Type B pancreatic cell (in vitro differentiated cells): ENCODE data around the gene HCFC1. TPM values are rescaled to one million over a fixed set of nuclear protein-coding genes. Genes with fewer than 3 reads are reported as not detected.

ENCODE experiments used
- DNase-seq: peaks from one replicate; pipeline ENCODE4 v3.0.0; 2021; ENCODE audit warnings: mixed read lengths; ENCODE audit not compliant: unreplicated experiment; ENCODE audit errors: extremely low spot score
- H3K27ac Mint-ChIP-seq: 2 replicates; pipeline ENCODE4 v1.8.0; 2021; ENCODE audit warnings: mild to moderate bottlenecking, mixed read lengths
- H3K27me3 Mint-ChIP-seq: 2 replicates; pipeline ENCODE4 v1.8.0; 2021; ENCODE audit warnings: mixed read lengths
- H3K36me3 Mint-ChIP-seq: 2 replicates; pipeline ENCODE4 v1.8.0; 2021; ENCODE audit warnings: mixed read lengths
- H3K4me1 Mint-ChIP-seq: one replicate; pipeline ENCODE4 v1.8.0; 2021; ENCODE audit warnings: mixed read lengths; ENCODE audit not compliant: unreplicated experiment
- H3K4me3 Mint-ChIP-seq: 2 replicates; pipeline ENCODE4 v1.8.0; 2021; ENCODE audit warnings: mild to moderate bottlenecking, mixed read lengths
- H3K9me3 Mint-ChIP-seq: 2 replicates; pipeline ENCODE4 v1.8.0; 2021; ENCODE audit warnings: mixed read lengths
- total RNA-seq: library from RNA; stranded (reverse); gene quantifications from 2 replicates; pipeline ENCODE4 v1.2.1, GENCODE V29; 2021; ENCODE audit warnings: low replicate concordance
- TF ChIP-seq, protein P1 (sequence below): fragments of 200-600 bp; sonication (generic); conservative IDR thresholded peaks from 2 replicates; pipeline ENCODE4 v1.5.0; 2021; ENCODE audit warnings: antibody characterized with exemption, mild to moderate bottlenecking

HCFC1 gene
- total RNA-seq, 1 donor from 2014 or later, result 98.0 TPM

DNA sequence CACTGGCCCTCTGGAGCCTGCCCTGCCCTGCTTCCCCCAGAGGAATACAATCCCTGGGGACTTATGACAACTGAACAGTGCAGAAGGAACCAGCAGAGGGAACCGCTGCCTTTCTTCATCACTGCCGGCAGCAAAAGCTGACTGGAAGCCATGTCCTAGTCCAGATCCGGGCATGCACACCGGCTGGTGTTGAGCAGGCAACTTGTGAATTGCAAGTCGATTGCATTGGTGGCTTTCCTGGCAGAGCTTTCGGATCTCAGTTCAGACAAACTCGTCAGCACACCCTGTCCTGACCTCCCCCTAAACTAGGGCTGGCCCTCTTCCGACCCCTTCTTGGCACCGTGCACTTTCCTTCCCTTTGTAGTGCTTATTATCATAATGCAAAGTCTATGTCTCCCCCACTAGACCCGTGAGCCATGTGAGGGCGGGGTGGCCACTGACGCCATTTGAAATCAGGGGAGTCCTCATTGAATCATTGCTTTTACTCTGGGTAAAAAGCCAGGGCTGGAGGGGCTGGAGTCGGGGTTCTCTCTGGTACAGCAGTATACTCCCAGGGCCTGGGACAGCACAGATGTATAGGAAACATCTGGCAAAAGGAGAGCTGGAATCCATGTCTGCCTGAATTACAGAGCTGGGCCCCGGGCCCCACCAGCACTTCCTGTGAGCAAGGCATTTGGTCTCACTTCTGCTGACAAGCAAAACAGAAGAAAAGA, 47.3 kb downstream of the HCFC1 start:
- Mint-ChIP-seq H3K36me3 (no peaks in the 10 kb centered on the region), H3K4me3 (no peak overlapping the region), H3K4me1 (peaks cover 7% of the 10 kb centered on the region), H3K9me3 (no peaks in the 10 kb centered on the region), H3K27ac (no peak overlapping the region), H3K27me3 (no peaks in the 10 kb centered on the region)
- no peak for DNase-seq
- TF ChIP-seq, protein P1, sequence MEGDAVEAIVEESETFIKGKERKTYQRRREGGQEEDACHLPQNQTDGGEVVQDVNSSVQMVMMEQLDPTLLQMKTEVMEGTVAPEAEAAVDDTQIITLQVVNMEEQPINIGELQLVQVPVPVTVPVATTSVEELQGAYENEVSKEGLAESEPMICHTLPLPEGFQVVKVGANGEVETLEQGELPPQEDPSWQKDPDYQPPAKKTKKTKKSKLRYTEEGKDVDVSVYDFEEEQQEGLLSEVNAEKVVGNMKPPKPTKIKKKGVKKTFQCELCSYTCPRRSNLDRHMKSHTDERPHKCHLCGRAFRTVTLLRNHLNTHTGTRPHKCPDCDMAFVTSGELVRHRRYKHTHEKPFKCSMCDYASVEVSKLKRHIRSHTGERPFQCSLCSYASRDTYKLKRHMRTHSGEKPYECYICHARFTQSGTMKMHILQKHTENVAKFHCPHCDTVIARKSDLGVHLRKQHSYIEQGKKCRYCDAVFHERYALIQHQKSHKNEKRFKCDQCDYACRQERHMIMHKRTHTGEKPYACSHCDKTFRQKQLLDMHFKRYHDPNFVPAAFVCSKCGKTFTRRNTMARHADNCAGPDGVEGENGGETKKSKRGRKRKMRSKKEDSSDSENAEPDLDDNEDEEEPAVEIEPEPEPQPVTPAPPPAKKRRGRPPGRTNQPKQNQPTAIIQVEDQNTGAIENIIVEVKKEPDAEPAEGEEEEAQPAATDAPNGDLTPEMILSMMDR, result peak; percentile 51

DNA sequence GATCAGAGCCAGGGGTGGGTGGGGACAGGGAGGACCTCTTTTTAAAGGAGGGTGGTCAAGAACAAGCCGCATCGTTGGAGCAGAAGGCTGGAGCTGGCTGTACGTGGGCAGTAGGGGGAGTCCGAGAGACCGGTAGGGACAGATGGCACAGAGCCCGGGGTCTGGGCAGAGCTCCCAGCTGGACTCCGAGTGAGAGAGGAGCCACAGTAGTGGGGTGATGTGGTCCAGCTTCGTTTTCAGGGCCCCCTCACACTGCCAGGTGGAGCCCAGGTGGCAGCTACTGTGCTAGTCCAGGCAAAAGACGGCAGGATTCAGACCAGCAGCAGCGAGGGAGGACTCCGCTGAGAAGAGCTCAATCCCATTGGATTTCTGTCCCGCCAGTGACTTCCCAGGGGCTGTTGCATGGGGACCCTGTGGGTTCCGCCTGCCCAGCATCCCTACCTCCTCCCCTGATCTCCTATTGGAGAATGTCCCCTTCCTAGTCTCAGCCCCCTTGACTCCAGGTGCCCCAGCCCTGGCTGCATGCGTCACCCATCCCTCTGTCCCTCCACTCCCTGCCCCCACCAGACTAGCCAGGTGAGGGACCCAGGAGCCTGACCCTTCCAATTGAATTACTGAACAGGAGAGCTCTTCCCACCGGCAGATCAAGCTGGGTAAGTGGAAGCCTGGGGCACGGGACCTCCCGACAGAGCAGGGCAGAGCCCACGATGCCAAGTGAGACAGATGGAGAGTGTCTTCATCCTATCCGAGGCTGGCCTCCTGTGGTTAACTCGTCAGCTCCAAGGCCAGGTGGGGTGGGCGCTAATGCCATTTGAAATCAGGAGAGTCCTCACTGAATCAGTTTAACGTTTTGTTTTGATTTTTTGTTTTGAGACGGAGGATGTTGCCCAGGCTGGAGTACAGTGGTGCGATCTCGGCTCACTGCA, 48.4 kb downstream of the HCFC1 start:
- Mint-ChIP-seq H3K9me3 (no peaks in the 10 kb centered on the region), H3K36me3 (no peaks in the 10 kb centered on the region), H3K27me3 (no peaks in the 10 kb centered on the region), H3K4me1 (no peaks in the 10 kb centered on the region), H3K4me3 (no peak overlapping the region), H3K27ac (no peak overlapping the region)
- TF ChIP-seq, protein P1, result peak; percentile 40
- no peak for DNase-seq

DNA sequence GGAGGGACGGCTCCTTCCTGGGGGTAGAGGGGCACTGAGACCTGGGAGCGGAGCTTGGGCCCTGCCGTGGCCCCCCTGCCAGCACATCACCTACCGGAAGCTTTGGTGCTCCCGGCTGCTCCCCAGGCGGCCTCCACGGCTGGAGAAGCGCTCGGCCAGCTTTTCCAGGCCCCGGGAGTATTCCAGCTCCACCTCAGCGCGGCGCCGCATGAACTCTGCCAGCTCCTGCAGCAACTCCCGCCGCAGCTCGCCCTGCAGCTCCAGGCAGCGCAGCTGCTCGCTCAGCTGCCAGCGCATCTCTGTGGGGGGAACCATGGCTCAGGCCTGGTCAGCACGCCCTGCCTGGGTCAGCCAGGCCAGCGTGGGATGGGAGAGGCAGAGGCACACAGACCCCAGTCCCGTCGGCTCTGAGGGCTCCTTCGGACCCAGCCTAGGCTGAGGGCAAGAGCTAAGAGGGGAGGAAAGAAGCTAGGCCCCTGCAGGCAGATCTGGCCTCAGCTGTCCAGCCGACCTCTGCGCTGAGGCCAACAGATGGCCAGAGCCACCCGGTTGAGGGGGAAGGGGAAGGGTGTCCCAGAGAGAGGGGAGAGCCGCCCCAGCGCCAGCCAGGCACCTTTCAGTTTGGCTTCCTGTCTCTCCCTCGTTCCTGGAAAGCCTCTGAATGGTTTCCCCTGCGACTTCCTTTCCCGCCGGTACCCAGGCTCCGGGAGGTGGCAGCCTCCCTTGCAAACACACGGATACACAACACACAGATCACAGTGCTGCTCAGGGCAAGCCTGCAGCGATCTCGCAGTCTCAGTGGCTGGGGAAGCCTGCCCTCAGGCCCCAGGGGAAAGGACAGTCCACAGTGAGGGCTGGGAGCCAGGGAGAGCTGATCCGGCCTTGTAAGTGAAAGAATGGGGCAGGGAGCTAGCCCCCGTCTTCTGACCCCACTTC, 49.8 kb downstream of the HCFC1 start:
- DNase-seq, result no peak
- no peaks in the 10 kb centered on the region for H3K4me1 Mint-ChIP-seq
- no peaks in the 10 kb centered on the region for H3K36me3 Mint-ChIP-seq
- no peaks in the 10 kb centered on the region for H3K9me3 Mint-ChIP-seq
- no peak overlapping the region for H3K27ac Mint-ChIP-seq
- no peak overlapping the region for H3K4me3 Mint-ChIP-seq
- H3K27me3 Mint-ChIP-seq, result no peaks in the 10 kb centered on the region
- TF ChIP-seq, protein P1, result no peak

DNA sequence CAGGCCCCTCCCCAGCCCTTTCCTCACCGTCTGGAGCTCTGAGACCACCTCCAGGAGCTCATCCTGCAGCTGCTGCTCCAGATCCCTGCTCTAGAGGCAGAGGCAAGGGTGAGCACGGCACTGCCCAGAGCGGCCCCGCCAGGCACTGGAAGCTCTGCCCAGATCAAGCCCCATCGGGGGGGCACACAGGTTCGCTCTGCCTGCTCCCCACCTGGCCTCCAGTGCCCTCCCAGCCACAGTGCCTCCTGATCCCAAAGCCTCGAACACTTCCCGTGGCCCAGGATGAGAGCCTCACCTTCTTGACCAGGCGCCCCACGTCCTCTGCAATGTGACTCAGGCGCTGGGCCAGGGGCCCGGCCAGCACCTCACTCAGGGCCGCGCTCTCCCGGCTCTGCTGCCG, 50.5 kb downstream of the HCFC1 start:
- no peaks in the 10 kb centered on the region for H3K9me3 Mint-ChIP-seq
- H3K36me3 Mint-ChIP-seq, result no peaks in the 10 kb centered on the region
- DNase-seq, result no peak
- TF ChIP-seq, protein P1, result no peak
- no peak overlapping the region for H3K27ac Mint-ChIP-seq
- no peak overlapping the region for H3K4me3 Mint-ChIP-seq
- H3K4me1 Mint-ChIP-seq, result no peaks in the 10 kb centered on the region
- no peaks in the 10 kb centered on the region for H3K27me3 Mint-ChIP-seq

DNA sequence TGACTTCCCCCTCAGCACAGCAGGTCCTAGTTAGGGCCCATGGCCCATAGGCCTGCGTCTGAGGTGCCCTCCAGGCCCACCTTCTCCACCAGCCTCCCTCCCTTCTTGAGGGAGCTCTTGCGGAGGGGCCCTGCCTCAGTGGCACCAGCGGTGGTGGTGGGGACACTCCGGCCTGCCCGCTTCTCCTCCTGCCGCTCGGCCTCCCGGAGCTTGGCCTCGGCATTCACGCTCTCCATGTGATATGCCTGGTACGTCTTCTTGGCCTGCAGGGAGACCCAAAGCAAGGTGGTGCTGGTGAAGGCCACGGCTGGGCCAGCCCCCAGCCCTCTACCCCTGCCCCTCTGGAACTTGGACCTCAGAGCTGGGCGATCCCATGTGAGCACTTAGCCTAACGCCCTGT, 51.1 kb downstream of the HCFC1 start:
- Mint-ChIP-seq H3K27ac (no peak overlapping the region), H3K9me3 (no peaks in the 10 kb centered on the region), H3K4me1 (no peaks in the 10 kb centered on the region), H3K4me3 (no peak overlapping the region), H3K27me3 (no peaks in the 10 kb centered on the region), H3K36me3 (no peaks in the 10 kb centered on the region)
- TF ChIP-seq, protein P1, result no peak
- no peak for DNase-seq
